Fibroblast of villous mesenchyme (primary cell): ENCODE measurements around the gene UVSSA. TPM values are rescaled to one million over a fixed set of nuclear protein-coding genes. Genes with fewer than 3 reads are reported as not detected.
"Not testable (repeated sequence)": the region's sequence is repeated elsewhere in the genome, so short reads cannot be mapped to it uniquely, and the experiment has no call there.

Experiments
- DNase-seq: peaks from one replicate; pipeline ENCODE4 v3.0.0-alpha.2; 2010; ENCODE audit warnings: low read depth
- H3K4me3 ChIP-seq: 2 replicates; pipeline ENCODE4 v1.5.1; 2011; ENCODE audit warnings: low read depth, mild to moderate bottlenecking, low read length
- total RNA-seq: library from RNA; depleted of rRNA; stranded (reverse); fragments of >200 nt; gene quantifications from 2 replicates; pipeline ENCODE4 v1.2.3, GENCODE V29; 2012
- TF ChIP-seq, protein P1 (sequence below): IDR thresholded peaks from 2 replicates; pipeline ENCODE4 v1.5.1; 2012; ENCODE audit warnings: low read depth, mild to moderate bottlenecking, low read length; ENCODE audit not compliant: insufficient read depth

The UVSSA gene
- total RNA-seq, 1 donor = 10.8 TPM

DNA sequence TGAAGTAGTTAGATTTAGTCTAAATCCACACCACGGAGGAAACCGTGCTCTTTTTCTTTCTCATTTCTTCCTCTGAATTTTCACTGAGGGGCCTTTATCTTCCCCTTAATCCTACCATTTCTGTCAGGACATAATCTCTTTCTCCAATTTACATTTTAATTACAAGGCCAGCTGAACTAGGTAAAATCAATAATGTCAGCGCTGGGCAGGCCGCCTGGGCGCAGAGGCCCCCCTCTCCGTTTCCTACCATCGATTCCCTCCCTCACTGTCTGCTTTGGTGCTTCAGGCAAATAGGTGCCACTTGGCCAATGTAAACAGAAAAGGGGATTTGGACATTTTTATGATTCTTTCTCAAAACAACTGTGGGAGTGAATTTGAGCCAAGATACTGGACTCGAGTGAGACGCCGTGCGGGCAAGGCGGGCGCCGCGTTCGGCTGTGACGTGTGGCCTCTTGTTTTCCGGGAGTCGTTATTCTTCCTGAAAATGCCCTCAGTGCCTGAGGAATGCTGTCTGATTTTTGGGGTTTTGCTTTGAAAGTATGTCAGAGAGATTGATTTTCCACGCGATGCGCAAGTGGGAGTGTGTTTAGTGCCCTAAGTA is 22.6 kb downstream of the UVSSA start:
- no peak overlapping the region for H3K4me3 ChIP-seq
- peak; percentile 2 for DNase-seq
- TF ChIP-seq, protein P1, sequence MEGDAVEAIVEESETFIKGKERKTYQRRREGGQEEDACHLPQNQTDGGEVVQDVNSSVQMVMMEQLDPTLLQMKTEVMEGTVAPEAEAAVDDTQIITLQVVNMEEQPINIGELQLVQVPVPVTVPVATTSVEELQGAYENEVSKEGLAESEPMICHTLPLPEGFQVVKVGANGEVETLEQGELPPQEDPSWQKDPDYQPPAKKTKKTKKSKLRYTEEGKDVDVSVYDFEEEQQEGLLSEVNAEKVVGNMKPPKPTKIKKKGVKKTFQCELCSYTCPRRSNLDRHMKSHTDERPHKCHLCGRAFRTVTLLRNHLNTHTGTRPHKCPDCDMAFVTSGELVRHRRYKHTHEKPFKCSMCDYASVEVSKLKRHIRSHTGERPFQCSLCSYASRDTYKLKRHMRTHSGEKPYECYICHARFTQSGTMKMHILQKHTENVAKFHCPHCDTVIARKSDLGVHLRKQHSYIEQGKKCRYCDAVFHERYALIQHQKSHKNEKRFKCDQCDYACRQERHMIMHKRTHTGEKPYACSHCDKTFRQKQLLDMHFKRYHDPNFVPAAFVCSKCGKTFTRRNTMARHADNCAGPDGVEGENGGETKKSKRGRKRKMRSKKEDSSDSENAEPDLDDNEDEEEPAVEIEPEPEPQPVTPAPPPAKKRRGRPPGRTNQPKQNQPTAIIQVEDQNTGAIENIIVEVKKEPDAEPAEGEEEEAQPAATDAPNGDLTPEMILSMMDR = no peak

DNA sequence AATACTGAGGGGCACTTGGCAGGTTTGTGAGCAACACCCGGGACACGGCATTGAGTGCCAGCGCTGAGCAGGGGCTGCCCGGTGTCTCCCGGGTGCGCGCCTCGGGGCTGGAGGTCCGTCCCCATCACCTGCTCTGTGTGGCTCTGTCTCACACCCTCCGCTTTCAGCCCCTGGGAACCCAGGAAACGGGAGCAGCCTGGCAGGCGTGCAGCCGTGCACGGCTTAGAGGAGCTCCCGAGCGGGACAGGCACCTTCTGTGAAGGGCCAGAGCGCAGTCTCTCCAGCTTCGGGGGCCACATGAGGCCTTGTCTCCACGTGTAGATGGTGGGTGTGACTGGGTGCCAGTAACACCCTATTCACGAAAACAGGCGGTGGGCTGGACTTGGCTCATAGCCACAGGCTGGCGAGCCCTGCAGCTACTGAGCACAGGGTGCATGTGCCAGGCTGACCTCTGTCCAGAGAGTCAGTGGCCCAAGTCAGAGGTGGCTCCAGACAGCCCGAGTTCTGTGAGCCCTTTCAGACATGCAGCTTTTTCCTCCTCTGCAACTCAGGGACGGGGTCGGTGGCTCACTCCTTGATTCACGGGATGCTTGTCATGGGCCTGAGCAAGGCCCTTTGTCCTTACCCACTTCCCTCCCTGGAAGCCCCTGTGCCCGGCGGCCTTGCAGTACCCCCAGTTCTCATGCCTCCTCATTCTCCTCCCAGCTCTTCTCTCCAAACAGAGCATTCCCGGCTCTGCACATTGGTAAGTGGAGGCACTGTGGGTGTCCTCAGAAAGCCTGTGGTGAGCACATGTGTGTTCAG is 23.5 kb downstream of the UVSSA start:
- no peak overlapping the region for H3K4me3 ChIP-seq
- TF ChIP-seq, protein P1 = no peak
- no peak for DNase-seq

DNA sequence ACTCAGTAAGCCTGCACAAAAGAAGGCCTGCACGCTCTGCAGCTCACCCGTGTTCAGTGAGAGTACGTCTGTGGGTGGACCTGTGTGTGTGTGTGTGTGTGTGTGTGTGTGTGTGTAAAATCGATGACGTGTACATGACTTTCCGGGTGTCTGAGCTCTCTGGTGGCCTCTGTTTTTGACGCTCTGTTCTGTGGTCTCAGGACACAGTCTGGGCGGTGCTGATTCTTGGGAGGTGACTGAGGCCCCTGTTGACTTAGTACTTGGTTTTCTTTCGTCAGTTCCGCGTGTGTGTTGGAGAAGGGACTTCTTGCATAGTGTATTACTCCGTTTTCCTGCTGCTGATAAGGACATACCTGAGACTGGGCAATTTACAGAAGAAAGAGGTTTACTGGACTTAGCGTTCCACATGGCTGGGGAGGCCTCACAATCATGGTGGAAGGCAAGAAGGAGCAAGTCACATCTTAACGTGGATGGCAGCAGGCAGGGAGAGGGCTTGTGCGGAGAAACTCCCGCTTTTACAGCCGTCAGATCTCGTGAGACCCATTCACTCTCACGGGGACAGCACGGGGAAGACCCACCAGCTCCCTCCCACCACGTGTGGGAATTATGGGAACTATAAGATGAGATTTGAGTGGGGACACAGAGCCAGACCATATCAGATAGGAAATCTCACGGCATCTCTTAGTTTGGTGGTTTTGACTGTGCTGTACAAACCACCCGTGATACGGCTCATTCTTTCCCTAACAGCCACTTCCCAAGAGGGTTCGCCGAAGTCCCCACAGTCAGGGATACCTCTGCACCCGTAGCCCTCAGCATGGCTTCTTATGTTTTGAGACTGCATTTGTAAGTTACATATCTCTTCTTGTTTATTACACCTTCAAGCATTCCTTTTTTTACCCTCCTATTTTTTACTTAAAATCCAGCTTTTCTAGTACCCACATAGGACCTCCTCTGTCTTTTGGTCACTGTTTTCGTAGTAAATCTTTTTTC is 24.5 kb downstream of the UVSSA start:
- no peak for DNase-seq
- TF ChIP-seq, protein P1 = no peak
- H3K4me3 ChIP-seq = no peak overlapping the region

DNA sequence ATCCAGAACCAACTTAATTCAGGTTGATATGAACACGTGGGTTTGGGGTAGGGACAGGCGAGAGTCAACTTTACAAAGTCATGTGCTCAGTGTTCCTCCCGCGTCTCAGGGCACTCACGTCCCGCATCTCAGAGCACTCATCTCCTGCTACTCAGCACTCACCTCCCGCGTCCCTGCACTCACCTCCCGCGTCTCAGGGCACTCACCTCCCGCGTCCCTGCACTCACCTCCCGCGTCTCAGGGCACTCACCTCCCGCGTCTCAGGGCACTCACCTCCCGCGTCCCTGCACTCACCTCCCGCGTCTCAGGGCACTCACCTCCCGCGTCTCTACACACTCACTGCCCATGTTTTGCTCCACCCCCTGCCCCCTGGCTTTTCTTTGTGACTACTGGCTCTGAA is 25.6 kb downstream of the UVSSA start:
- DNase-seq, H3K4me3 ChIP-seq: not testable (repeated sequence)

DNA sequence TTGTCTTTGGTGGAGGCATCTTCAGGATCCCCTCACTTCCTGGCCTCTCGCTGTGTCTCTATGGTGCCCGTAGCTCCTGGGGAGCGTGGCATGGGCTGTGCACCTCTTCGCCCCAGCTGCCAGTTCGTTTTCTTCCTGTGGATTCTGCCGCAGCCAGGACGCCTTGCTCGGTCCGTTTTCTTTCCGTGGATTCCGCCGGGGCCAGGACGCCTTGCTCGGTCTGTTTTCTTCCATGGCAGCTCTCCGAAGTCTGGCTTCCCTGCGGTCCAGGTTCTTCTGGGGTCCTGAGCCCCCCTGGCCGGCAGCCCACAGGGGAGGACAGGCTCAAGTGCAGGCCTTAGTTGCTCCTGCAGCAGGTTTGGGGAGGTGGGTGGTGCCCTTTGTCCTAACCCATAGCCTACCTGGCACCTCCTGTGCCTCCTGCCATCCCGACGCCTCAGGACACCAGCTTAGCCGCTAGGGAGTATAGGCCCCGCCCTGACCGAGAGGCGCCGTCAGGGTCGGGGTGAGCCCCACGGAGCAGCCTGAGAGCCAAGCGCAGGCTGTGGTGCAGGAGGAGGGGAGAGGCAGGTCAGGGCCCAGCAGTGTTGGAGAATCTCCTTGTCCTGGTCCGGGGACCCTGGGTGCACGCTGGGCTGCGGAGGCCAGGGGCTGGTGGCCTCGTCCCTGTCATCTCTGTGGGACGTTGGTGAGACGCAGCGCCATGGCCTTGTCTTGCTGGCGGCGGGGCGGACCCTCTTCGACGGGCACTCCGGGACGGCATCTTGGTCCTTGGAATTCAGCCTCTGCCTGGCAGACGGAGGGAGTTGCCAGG is 27.1 kb downstream of the UVSSA start:
- TF ChIP-seq, protein P1 = no peak
- no peak for DNase-seq
- no peak overlapping the region for H3K4me3 ChIP-seq

DNA sequence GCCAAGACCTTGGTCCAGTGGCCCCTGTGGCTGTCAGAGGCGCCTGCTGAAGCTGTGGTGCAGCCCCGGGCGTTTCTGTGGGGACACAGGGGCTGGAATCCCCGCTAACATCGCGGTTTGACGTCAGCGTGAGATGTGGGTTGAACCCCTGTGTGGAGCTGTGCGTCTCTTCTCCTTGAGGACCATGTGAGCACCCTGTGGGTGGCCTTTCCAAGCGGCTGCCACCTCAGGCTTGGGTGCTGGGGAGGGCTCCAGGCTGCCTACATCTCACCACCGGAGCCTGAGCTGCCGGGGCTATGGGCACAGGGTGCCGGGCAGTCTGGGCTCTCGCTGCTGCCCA is 27.7 kb downstream of the UVSSA start:
- DNase-seq = no peak
- H3K4me3 ChIP-seq = no peak overlapping the region
- TF ChIP-seq, protein P1 = no peak
